SK-N-MC (cell line): ENCODE results near the gene ANKS3.

Experiments
- EZH2 ChIP-seq: fragments of 200-600 bp; sonication (generic); IDR thresholded peaks from one replicate; pipeline ENCODE4 v1.6.1; 2017; ENCODE audit warnings: antibody characterized with exemption
- FOXP2 ChIP-seq: optimal IDR thresholded peaks from 2 replicates; pipeline ENCODE3; 2011; ENCODE audit warnings: mild to moderate bottlenecking, moderate library complexity; ENCODE audit not compliant: insufficient read depth; ENCODE audit errors: extremely low read length, control extremely low read depth
- POLR2AphosphoS5 ChIP-seq: IDR thresholded peaks from 2 replicates; pipeline ENCODE4 v1.6.1; 2012; ENCODE audit warnings: mild to moderate bottlenecking, low read depth, low read length, borderline replicate concordance

DNA sequence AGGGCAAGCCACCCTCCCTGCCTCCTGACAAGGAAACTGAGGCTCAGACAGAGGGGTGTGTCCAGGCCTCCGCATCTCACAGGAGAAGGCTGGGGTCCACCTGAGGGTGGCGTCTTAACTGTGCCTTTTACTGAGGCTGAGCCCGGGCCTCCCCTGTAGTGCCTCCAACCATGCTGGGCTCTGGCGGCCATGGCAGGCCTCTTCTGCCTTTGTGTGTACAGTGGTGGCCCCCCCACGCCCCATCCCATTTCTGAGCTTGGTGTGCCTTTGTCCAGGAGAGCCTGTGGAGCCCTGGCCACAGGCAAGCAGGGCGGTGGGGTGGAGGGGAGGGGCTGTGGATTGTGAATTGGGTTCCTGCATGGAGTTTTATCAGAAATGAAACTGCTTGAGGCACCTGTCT, 78.3 kb downstream of the ANKS3 start:
- no peak for TF ChIP-seq EZH2
- no peak for TF ChIP-seq FOXP2
- TF ChIP-seq POLR2AphosphoS5: no peak
